Prostate gland (tissue), 2 donors: Measurements from ENCODE around the gene PHOX2A. TPM values are rescaled to one million over a fixed set of nuclear protein-coding genes. Genes with fewer than 3 reads are reported as not detected.

Experiments used
- DNase-seq: peaks from one replicate; pipeline ENCODE4 v3.0.0-alpha.2; 2019; ENCODE audit warnings: low spot score
- H3K27ac ChIP-seq, 2 donors: fragments of 200-600 bp; sonication (generic); 2 replicates each; pipeline ENCODE4 v1.5.1; 2017 to 2019
- H3K27me3 ChIP-seq: fragments of 200-600 bp; sonication (generic); replicated peaks from 2 replicates; pipeline ENCODE4 v1.5.1; 2019; ENCODE audit not compliant: insufficient read depth
- H3K36me3 ChIP-seq, 2 donors: fragments of 200-600 bp; sonication (generic); 1 replicate in 1 of 2; 2 replicates in 1 of 2; pipeline versions ENCODE4 v1.5.1 to v1.8.1; 2017 to 2019
- H3K4me1 ChIP-seq: fragments of 200-600 bp; sonication (generic); replicated peaks from 2 replicates; pipeline ENCODE4 v1.5.1; 2019
- H3K4me3 ChIP-seq, 2 donors: fragments of 200-600 bp; sonication (generic); 2 replicates each; pipeline ENCODE4 v1.5.1; 2017 to 2019
- H3K9me3 ChIP-seq: fragments of 200-600 bp; sonication (generic); 2 replicates; pipeline ENCODE4 v1.5.1; 2017
- POLR2A ChIP-seq: fragments of 450-650 bp; IDR thresholded peaks from one replicate; pipeline ENCODE4 v1.6.1; 2016; ENCODE audit warnings: antibody characterized with exemption, mild to moderate bottlenecking
- POLR2AphosphoS5 ChIP-seq: sonication (generic); formaldehyde crosslinking; IDR thresholded peaks from one replicate; pipeline ENCODE4 v1.6.1; 2017; ENCODE audit warnings: antibody characterized with exemption
- WGBS: methylation state at CpG from one replicate; pipeline ENCODE4 v1.1.5; 2018; 5-methylcytosine and 5-hydroxymethylcytosine counted together
- intact Hi-C: fragments of 100-400 bp; cut with DNase I; formaldehyde crosslinking; loops from one replicate; pipeline ENCODE4 v1.14.2; 2022
- total RNA-seq, 2 donors: library from RNA; depleted of rRNA; stranded (reverse); fragments of >200 nt; gene quantifications; one replicate each; pipeline ENCODE4 v1.1.0, GENCODE V29; 2016
- TF ChIP-seq, protein P1 (sequence below), 4 experiments: fragments of 200-600 bp in 2 of 4; fragments of 450-650 bp in 2 of 4; sonication (generic) in 2 of 4; IDR thresholded peaks; 1 replicate in 3 of 4; 2 replicates in 1 of 4; pipeline ENCODE4 v1.5.1; 2016 to 2019; ENCODE audit warnings: antibody characterized with exemption in 4 of 4, mild to moderate bottlenecking in 2 of 4, moderate library complexity in 2 of 4

Gene PHOX2A
- total RNA-seq, 2 donors from 2014 or later: 0.40 TPM; not detected in 1

GRCh38 chr11:72238040-72238450 lies 5.9 kb downstream of the PHOX2A start:
- Histone ChIP-seq H3K27me3 (peaks cover 2% of the 10 kb centered on the region), H3K27ac (peak overlapping the region in 1 of 2 donors; percentile 14), H3K4me1 (peaks cover 3% of the 10 kb centered on the region), H3K9me3 (no peaks in the 10 kb centered on the region), H3K4me3 (no peak overlapping the region), H3K36me3 (peaks cover 4 to 19% of the 10 kb centered on the region in 2 donors)
- no peak for DNase-seq
- TF ChIP-seq, protein P1, sequence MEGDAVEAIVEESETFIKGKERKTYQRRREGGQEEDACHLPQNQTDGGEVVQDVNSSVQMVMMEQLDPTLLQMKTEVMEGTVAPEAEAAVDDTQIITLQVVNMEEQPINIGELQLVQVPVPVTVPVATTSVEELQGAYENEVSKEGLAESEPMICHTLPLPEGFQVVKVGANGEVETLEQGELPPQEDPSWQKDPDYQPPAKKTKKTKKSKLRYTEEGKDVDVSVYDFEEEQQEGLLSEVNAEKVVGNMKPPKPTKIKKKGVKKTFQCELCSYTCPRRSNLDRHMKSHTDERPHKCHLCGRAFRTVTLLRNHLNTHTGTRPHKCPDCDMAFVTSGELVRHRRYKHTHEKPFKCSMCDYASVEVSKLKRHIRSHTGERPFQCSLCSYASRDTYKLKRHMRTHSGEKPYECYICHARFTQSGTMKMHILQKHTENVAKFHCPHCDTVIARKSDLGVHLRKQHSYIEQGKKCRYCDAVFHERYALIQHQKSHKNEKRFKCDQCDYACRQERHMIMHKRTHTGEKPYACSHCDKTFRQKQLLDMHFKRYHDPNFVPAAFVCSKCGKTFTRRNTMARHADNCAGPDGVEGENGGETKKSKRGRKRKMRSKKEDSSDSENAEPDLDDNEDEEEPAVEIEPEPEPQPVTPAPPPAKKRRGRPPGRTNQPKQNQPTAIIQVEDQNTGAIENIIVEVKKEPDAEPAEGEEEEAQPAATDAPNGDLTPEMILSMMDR (IDR thresholded peaks at IDR 0.05): peak; percentile 35 to 55 (median 46)
- TF ChIP-seq POLR2A (no peak), POLR2AphosphoS5 (peak; percentile 23)
- intact Hi-C loops: loop anchor here (10.0 kb wide), 1 partner anchor 223 kb away; no protein-coding TSS in a partner anchor
- WGBS: 30% methylated on average over 16 of the region's 16 CpGs

- peak overlapping the region in 1 of 2 donors; percentile 14 for H3K27ac ChIP-seq
- peaks cover 6 to 26% of the 10 kb centered on the region in 2 donors for H3K36me3 ChIP-seq
- no peaks in the 10 kb centered on the region for H3K9me3 ChIP-seq
- no peak for TF ChIP-seq POLR2A
- no peak for TF ChIP-seq POLR2AphosphoS5
- TF ChIP-seq, protein P1 (IDR thresholded peaks at IDR 0.05): no peak
- DNase-seq: no peak
- H3K4me1 ChIP-seq: peaks cover 3% of the 10 kb centered on the region
- no peak overlapping the region for H3K4me3 ChIP-seq
- 71% methylated on average over 22 of the region's 22 CpGs for WGBS
- no peaks in the 10 kb centered on the region for H3K27me3 ChIP-seq
- intact Hi-C loops: loop anchor here (10.0 kb wide), 1 partner anchor 223 kb away; no protein-coding TSS in a partner anchor
These were observed 6.7 kb downstream of the PHOX2A start for GRCh38 chr11:72237112-72237931.

DNA sequence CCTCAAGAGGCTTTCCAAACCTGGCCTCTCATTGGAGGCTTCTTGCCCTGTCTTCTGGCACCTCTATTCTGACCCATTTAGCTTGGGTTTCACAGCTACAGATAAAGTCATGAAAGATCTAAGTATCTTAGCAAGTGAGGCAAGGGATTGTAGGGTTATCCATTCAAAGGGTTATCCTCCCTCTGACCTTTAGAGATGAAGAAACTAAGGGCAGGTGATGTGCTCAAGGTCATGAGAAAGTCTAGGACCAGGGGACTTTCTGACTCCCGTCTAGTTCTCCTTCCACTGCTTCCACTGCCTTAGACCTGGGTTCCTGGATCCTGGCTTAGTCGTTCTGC lies 7.2 kb downstream of the PHOX2A start:
- Histone ChIP-seq H3K27ac (no peak overlapping the region), H3K4me3 (no peak overlapping the region), H3K9me3 (no peaks in the 10 kb centered on the region), H3K36me3 (peaks cover 6 to 31% of the 10 kb centered on the region in 2 donors), H3K27me3 (no peaks in the 10 kb centered on the region), H3K4me1 (peaks cover 3% of the 10 kb centered on the region)
- TF ChIP-seq POLR2A: no peak
- TF ChIP-seq, protein P1 (IDR thresholded peaks at IDR 0.05): no peak
- no peak for TF ChIP-seq POLR2AphosphoS5
- intact Hi-C loops: loop anchor here (10.0 kb wide), 1 partner anchor 222 kb away; no protein-coding TSS in a partner anchor
- DNase-seq: no peak
- 59% methylated on average over 2 of the region's 2 CpGs for WGBS

- TF ChIP-seq POLR2A (no peak), POLR2AphosphoS5 (no peak)
- TF ChIP-seq, protein P1 (IDR thresholded peaks at IDR 0.05): no peak
- no peak overlapping the region for H3K4me3 ChIP-seq
- no peak overlapping the region for H3K27ac ChIP-seq
- WGBS: 59% methylated on average over 4 of the region's 4 CpGs
- no peak for DNase-seq
- H3K4me1 ChIP-seq: peaks cover 3% of the 10 kb centered on the region
- no peaks in the 10 kb centered on the region for H3K27me3 ChIP-seq
- intact Hi-C loops: loop anchor here (10.0 kb wide), 1 partner anchor 221 kb away; no protein-coding TSS in a partner anchor
- no peaks in the 10 kb centered on the region for H3K9me3 ChIP-seq
- H3K36me3 ChIP-seq: peaks cover 6 to 36% of the 10 kb centered on the region in 2 donors
These were observed 7.8 kb downstream of the PHOX2A start for GRCh38 chr11:72236083-72236697.
